Colon (tissue), 2 donors: ENCODE data around the gene FAM117B.
A peak's percentile ranks its signal among the peaks of the same experiment; 100 is the strongest.

Experiments used
- FAIRE-seq: peaks from 2 replicates; lab custom pipeline; 2012; peaks lifted over from hg19 to GRCh38; lab: Jason Lieb, UNC
- donor health status: control.
- donor health status: control.

The FAM117B gene

GRCh38 chr2:202815548-202816360, 181.0 kb downstream of the FAM117B start:
- no peak for FAIRE-seq

- FAIRE-seq: peak; percentile 47
Observed at GRCh38 chr2:202817771-202818170, 183.0 kb downstream of the FAM117B start.

GRCh38 chr2:202818321-202818720, 183.6 kb downstream of the FAM117B start:
- no peak for FAIRE-seq
